Sciatic nerve (tissue), 1 donor: ENCODE data around the gene FBXO38. TPM values are rescaled to one million over a fixed set of nuclear protein-coding genes. Genes with fewer than 3 reads are reported as not detected.

Experiments used
- total RNA-seq: library from RNA; stranded (reverse); fragmentation: NEBNext Ultra II Directional; extraction: Animal tissue kit (Norgen Biotek cat#: 25700); gene quantifications from one replicate; pipeline ENCODE4 v1.2.1, GENCODE V29; 2021
- donor health status: DM: no; HTN: no; CAD: no.

The FBXO38 gene
- total RNA-seq, 1 donor from 2014 or later, result 58.6 TPM

Other genes starting within 250 kb of the FBXO38 start
- gene SPINK14, start 215.4 kb upstream of the FBXO38 start, total RNA-seq, result not detected
- not detected for gene SPINK6, start 180.9 kb upstream of the FBXO38 start, total RNA-seq
- not detected for gene MARCOL, start 145.4 kb upstream of the FBXO38 start, total RNA-seq
- not detected for gene SPINK13, start 115.2 kb upstream of the FBXO38 start, total RNA-seq
- not detected for gene SPINK7, start 71.5 kb upstream of the FBXO38 start, total RNA-seq
- not detected for gene SPINK9, start 48.4 kb upstream of the FBXO38 start, total RNA-seq